Measurements from ENCODE around the gene MICAL3. TPM values are rescaled to one million over a fixed set of nuclear protein-coding genes. Genes with fewer than 3 reads are reported as not detected.

Gene MICAL3
- total RNA-seq, 1 donor from 2014 or later, result 103 TPM

GRCh38 chr22:17753401-17753989, 270.9 kb downstream of the MICAL3 start:
- no peak overlapping the region for H3K27ac Mint-ChIP-seq
- H3K36me3 Mint-ChIP-seq, result peaks cover 6% of the 10 kb centered on the region
- H3K4me1 Mint-ChIP-seq, result no peaks in the 10 kb centered on the region
- H3K9me3 Mint-ChIP-seq, result no peaks in the 10 kb centered on the region
- DNase-seq (ENCODE audit: low spot score in 2 of 2, unreplicated experiment in 2 of 2), result no peak
- no peaks in the 10 kb centered on the region for H3K27me3 Mint-ChIP-seq (ENCODE audit: low read depth)
- no peak overlapping the region for H3K4me3 Mint-ChIP-seq
- TF ChIP-seq CTCF (IDR thresholded peaks at IDR 0.05; ENCODE audit: unreplicated experiment), result no peak

GRCh38 chr22:17751596-17751995, 272.8 kb downstream of the MICAL3 start:
- no peaks in the 10 kb centered on the region for H3K4me1 Mint-ChIP-seq
- TF ChIP-seq CTCF (IDR thresholded peaks at IDR 0.05; ENCODE audit: unreplicated experiment), result no peak
- peaks cover 3% of the 10 kb centered on the region for H3K36me3 Mint-ChIP-seq
- DNase-seq (ENCODE audit: low spot score in 2 of 2, unreplicated experiment in 2 of 2), result no peak
- H3K9me3 Mint-ChIP-seq, result no peaks in the 10 kb centered on the region
- no peaks in the 10 kb centered on the region for H3K27me3 Mint-ChIP-seq (ENCODE audit: low read depth)
- H3K27ac Mint-ChIP-seq, result no peak overlapping the region
- H3K4me3 Mint-ChIP-seq, result no peak overlapping the region

GRCh38 chr22:17749605-17750395, 274.6 kb downstream of the MICAL3 start:
- Mint-ChIP-seq H3K9me3 (no peaks in the 10 kb centered on the region), H3K4me1 (no peaks in the 10 kb centered on the region), H3K27ac (no peak overlapping the region), H3K4me3 (no peak overlapping the region), H3K27me3 (ENCODE audit: low read depth) (no peaks in the 10 kb centered on the region), H3K36me3 (peaks cover 3% of the 10 kb centered on the region)
- no peak for TF ChIP-seq CTCF (IDR thresholded peaks at IDR 0.05; ENCODE audit: unreplicated experiment)
- DNase-seq (ENCODE audit: low spot score in 2 of 2, unreplicated experiment in 2 of 2), result no peak

GRCh38 chr22:17748555-17749353, 275.6 kb downstream of the MICAL3 start:
- H3K9me3 Mint-ChIP-seq, result no peaks in the 10 kb centered on the region
- no peaks in the 10 kb centered on the region for H3K4me1 Mint-ChIP-seq
- H3K36me3 Mint-ChIP-seq, result peaks cover 3% of the 10 kb centered on the region
- H3K27ac Mint-ChIP-seq, result no peak overlapping the region
- DNase-seq (ENCODE audit: low spot score in 2 of 2, unreplicated experiment in 2 of 2), result no peak
- H3K4me3 Mint-ChIP-seq, result no peak overlapping the region
- no peak for TF ChIP-seq CTCF (IDR thresholded peaks at IDR 0.05; ENCODE audit: unreplicated experiment)
- no peaks in the 10 kb centered on the region for H3K27me3 Mint-ChIP-seq (ENCODE audit: low read depth)

GRCh38 chr22:17746916-17747315, 277.4 kb downstream of the MICAL3 start:
- Mint-ChIP-seq H3K36me3 (peaks cover 5% of the 10 kb centered on the region), H3K4me1 (no peaks in the 10 kb centered on the region), H3K27ac (no peak overlapping the region), H3K9me3 (no peaks in the 10 kb centered on the region), H3K27me3 (ENCODE audit: low read depth) (no peaks in the 10 kb centered on the region), H3K4me3 (no peak overlapping the region)
- no peak for DNase-seq (ENCODE audit: low spot score in 2 of 2, unreplicated experiment in 2 of 2)
- no peak for TF ChIP-seq CTCF (IDR thresholded peaks at IDR 0.05; ENCODE audit: unreplicated experiment)

All from mesothelial cell of epicardium (in vitro differentiated cells).